ENCODE measurements around the gene DUOX1. TPM values are rescaled to one million over a fixed set of nuclear protein-coding genes. Genes with fewer than 3 reads are reported as not detected.

Gene DUOX1
- total and polyA plus RNA-seq, 4 donors = 0.02 to 0.94 (median 0.08) TPM; not detected in 1

- Histone ChIP-seq H3K9ac (ENCODE audit: low read depth in 1 of 2, low read length in 2 of 2) (no peak overlapping the region), H3K27ac (ENCODE audit: low read depth in 1 of 2, low read length in 2 of 2) (no peak overlapping the region), H3K9me3 (ENCODE audit: control insufficient read depth in 4 of 4, low read length in 3 of 4) (no peaks in the 10 kb centered on the region), H3K4me3 (ENCODE audit: low read depth in 1 of 3, low read length in 3 of 3) (no peak overlapping the region), H3K4me1 (ENCODE audit: control insufficient read depth in 4 of 4, insufficient read depth in 4 of 4, low read length in 3 of 4) (no peaks in the 10 kb centered on the region), H3K27me3 (ENCODE audit: control insufficient read depth in 4 of 4, insufficient read depth in 4 of 4, low read length in 3 of 4) (no peaks in the 10 kb centered on the region), H3K36me3 (ENCODE audit: control insufficient read depth in 4 of 4, insufficient read depth in 3 of 4, low read depth in 1 of 4, low read length in 3 of 4) (no peaks in the 10 kb centered on the region)
- no peak for DNase-seq (ENCODE audit: low spot score)
- TF ChIP-seq NR2F2 (IDR thresholded peaks at IDR 0.05) (no peak), REST (IDR thresholded peaks at IDR 0.05) (no peak), RXRA (IDR thresholded peaks at IDR 0.05) (no peak), EGR1 (IDR thresholded peaks at IDR 0.05; ENCODE audit: low read depth in 2 of 2) (no peak)
- 77% methylated on average over 4 of the region's 4 CpGs for WGBS
These were observed 16.6 kb downstream of the DUOX1 start for GRCh38 chr15:45146405-45146804.

- H3K27me3 ChIP-seq (ENCODE audit: control insufficient read depth in 4 of 4, insufficient read depth in 4 of 4, low read length in 3 of 4) = no peaks in the 10 kb centered on the region
- no peaks in the 10 kb centered on the region for H3K4me1 ChIP-seq (ENCODE audit: control insufficient read depth in 4 of 4, insufficient read depth in 4 of 4, low read length in 3 of 4)
- 97% methylated on average over 7 of the region's 7 CpGs for WGBS
- no peaks in the 10 kb centered on the region for H3K9me3 ChIP-seq (ENCODE audit: control insufficient read depth in 4 of 4, low read length in 3 of 4)
- TF ChIP-seq FOXA1 (IDR thresholded peaks at IDR 0.05) (no peak), FOXA2 (IDR thresholded peaks at IDR 0.05) (no peak), JUND (IDR thresholded peaks at IDR 0.05) (no peak), NR2F2 (IDR thresholded peaks at IDR 0.05) (no peak), HNF4G (IDR thresholded peaks at IDR 0.05) (no peak), HNF4A (conservative IDR thresholded peaks at IDR 0.05) (no peak), YY1 (IDR thresholded peaks at IDR 0.05) (no peak), RXRA (IDR thresholded peaks at IDR 0.05) (no peak)
- TF ChIP-seq, protein P1, sequence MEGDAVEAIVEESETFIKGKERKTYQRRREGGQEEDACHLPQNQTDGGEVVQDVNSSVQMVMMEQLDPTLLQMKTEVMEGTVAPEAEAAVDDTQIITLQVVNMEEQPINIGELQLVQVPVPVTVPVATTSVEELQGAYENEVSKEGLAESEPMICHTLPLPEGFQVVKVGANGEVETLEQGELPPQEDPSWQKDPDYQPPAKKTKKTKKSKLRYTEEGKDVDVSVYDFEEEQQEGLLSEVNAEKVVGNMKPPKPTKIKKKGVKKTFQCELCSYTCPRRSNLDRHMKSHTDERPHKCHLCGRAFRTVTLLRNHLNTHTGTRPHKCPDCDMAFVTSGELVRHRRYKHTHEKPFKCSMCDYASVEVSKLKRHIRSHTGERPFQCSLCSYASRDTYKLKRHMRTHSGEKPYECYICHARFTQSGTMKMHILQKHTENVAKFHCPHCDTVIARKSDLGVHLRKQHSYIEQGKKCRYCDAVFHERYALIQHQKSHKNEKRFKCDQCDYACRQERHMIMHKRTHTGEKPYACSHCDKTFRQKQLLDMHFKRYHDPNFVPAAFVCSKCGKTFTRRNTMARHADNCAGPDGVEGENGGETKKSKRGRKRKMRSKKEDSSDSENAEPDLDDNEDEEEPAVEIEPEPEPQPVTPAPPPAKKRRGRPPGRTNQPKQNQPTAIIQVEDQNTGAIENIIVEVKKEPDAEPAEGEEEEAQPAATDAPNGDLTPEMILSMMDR (IDR thresholded peaks at IDR 0.05; ENCODE audit: low read depth, low read length, missing input control) = no peak
- TF ChIP-seq, protein P2, sequence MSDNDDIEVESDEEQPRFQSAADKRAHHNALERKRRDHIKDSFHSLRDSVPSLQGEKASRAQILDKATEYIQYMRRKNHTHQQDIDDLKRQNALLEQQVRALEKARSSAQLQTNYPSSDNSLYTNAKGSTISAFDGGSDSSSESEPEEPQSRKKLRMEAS (IDR thresholded peaks at IDR 0.05) = no peak
- DNase-seq (ENCODE audit: low spot score) = no peak
- H3K4me3 ChIP-seq (ENCODE audit: low read depth in 1 of 3, low read length in 3 of 3) = no peak overlapping the region
- H3K9ac ChIP-seq (ENCODE audit: low read depth in 1 of 2, low read length in 2 of 2) = no peak overlapping the region
- no peak overlapping the region for H3K27ac ChIP-seq (ENCODE audit: low read depth in 1 of 2, low read length in 2 of 2)
- no peaks in the 10 kb centered on the region for H3K36me3 ChIP-seq (ENCODE audit: control insufficient read depth in 4 of 4, insufficient read depth in 3 of 4, low read depth in 1 of 4, low read length in 3 of 4)
These were observed 17.8 kb downstream of the DUOX1 start for GRCh38 chr15:45147606-45148005.
